Measurements from ENCODE around the gene TAS1R3.

DNA sequence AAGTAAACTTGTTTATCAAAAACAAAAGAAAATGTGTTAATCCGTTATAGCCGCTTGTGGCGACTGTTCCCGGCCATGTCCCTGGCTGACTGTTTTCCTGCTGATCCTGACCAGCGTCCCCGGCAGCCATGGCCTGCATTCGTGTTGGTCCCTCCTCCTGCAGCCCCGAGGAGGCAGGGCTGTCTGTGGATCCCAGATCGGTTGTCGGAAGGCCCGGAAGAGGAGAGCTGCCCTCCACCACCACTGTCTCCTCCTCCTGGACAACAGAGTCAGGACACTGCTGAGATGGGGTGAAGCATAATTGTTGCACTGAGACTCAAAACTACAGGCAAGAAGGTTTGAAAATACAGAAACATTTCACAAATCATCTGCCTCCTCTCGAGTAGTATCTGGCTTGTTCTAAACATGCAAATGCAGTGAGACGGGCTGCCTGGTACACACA is 30.9 kb downstream of the TAS1R3 start:
- TF ChIP-seq, protein P1, sequence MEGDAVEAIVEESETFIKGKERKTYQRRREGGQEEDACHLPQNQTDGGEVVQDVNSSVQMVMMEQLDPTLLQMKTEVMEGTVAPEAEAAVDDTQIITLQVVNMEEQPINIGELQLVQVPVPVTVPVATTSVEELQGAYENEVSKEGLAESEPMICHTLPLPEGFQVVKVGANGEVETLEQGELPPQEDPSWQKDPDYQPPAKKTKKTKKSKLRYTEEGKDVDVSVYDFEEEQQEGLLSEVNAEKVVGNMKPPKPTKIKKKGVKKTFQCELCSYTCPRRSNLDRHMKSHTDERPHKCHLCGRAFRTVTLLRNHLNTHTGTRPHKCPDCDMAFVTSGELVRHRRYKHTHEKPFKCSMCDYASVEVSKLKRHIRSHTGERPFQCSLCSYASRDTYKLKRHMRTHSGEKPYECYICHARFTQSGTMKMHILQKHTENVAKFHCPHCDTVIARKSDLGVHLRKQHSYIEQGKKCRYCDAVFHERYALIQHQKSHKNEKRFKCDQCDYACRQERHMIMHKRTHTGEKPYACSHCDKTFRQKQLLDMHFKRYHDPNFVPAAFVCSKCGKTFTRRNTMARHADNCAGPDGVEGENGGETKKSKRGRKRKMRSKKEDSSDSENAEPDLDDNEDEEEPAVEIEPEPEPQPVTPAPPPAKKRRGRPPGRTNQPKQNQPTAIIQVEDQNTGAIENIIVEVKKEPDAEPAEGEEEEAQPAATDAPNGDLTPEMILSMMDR (IDR thresholded peaks at IDR 0.05), result no peak
- no peak for TF ChIP-seq EZH2 (IDR thresholded peaks at IDR 0.05; ENCODE audit: borderline replicate concordance, insufficient read depth, low read depth, low read length, poor library complexity, severe bottlenecking)
